Measurements from ENCODE around the gene GNS.

DNA sequence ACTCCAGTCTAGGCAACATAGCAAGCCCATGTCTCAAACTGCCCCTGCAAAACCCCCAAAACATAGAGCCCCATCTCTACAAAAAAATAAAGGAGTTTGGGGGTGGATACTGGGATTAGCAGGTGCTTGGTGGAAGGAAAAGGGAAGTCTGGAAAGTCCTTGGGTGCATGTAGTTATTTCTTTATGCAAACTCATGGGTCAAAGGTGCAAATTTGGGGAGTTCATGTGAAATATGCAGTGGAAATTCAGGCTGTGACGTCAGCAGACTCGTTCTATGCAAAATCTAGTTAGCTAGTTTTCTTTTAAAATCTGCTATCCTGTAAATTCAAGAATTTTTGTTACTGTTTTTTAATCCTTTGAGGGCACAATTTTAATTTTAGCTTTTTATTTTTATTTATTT, 51.3 kb downstream of the GNS start:
- TF ChIP-seq YY1 (IDR thresholded peaks at IDR 0.05; ENCODE audit: insufficient read depth, insufficient read length), result no peak
- no peak for TF ChIP-seq ZNF274 (IDR thresholded peaks at IDR 0.05; ENCODE audit: low read depth, low read length)
- no peak for TF ChIP-seq SUZ12 (IDR thresholded peaks at IDR 0.05; ENCODE audit: extremely low read depth, insufficient read depth, insufficient read length)

Data from NT2/D1 (cell line).